ENCODE data around the gene UPF3A.

UPF3A gene

GRCh38 chr13:114311387-114311786 is 30.0 kb downstream of the UPF3A start:
- H3K4me3 Mint-ChIP-seq: no peak overlapping the region
- no peak overlapping the region for H3K27ac Mint-ChIP-seq
- no peaks in the 10 kb centered on the region for H3K27me3 Mint-ChIP-seq
- peaks cover 10% of the 10 kb centered on the region for H3K36me3 Mint-ChIP-seq
- peaks cover 24% of the 10 kb centered on the region for H3K4me1 Mint-ChIP-seq
- no peaks in the 10 kb centered on the region for H3K9me3 Mint-ChIP-seq

GRCh38 chr13:114311908-114312307 is 30.5 kb downstream of the UPF3A start:
- Mint-ChIP-seq H3K4me3 (no peak overlapping the region), H3K4me1 (peaks cover 29% of the 10 kb centered on the region), H3K36me3 (peaks cover 9% of the 10 kb centered on the region), H3K27ac (no peak overlapping the region), H3K9me3 (no peaks in the 10 kb centered on the region), H3K27me3 (no peaks in the 10 kb centered on the region)

- H3K4me3 Mint-ChIP-seq: peak overlapping the region; percentile 88
- peak overlapping the region; percentile 99 for H3K27ac Mint-ChIP-seq
- no peaks in the 10 kb centered on the region for H3K9me3 Mint-ChIP-seq
- H3K27me3 Mint-ChIP-seq: no peaks in the 10 kb centered on the region
- H3K4me1 Mint-ChIP-seq: peaks cover 39% of the 10 kb centered on the region
- peaks cover 7% of the 10 kb centered on the region for H3K36me3 Mint-ChIP-seq
Measured at GRCh38 chr13:114313061-114313860, 31.9 kb downstream of the UPF3A start.

- no peaks in the 10 kb centered on the region for H3K27me3 Mint-ChIP-seq
- peaks cover 49% of the 10 kb centered on the region for H3K4me1 Mint-ChIP-seq
- peaks cover 7% of the 10 kb centered on the region for H3K36me3 Mint-ChIP-seq
- H3K27ac Mint-ChIP-seq: peak within 1 kb of the TSS; percentile 99
- no peaks in the 10 kb centered on the region for H3K9me3 Mint-ChIP-seq
- H3K4me3 Mint-ChIP-seq: peak within 1 kb of the TSS; percentile 94
Measured at GRCh38 chr13:114314074-114314912, 32.9 kb downstream of the UPF3A start, which contains the start of gene CHAMP1. Gene CHAMP1, plus strand, starts transcription at chr13:114314503. Its CDS starts 9,340 bp downstream, at chr13:114323843.

GRCh38 chr13:114315074-114315785 is 33.8 kb downstream of the UPF3A start:
- Mint-ChIP-seq H3K27me3 (no peaks in the 10 kb centered on the region), H3K9me3 (no peaks in the 10 kb centered on the region), H3K4me1 (peaks cover 59% of the 10 kb centered on the region), H3K4me3 (peak overlapping the region; percentile 94), H3K27ac (peak overlapping the region; percentile 87), H3K36me3 (peaks cover 9% of the 10 kb centered on the region)

- Mint-ChIP-seq H3K27me3 (no peaks in the 10 kb centered on the region), H3K4me1 (peaks cover 61% of the 10 kb centered on the region), H3K4me3 (no peak overlapping the region), H3K36me3 (peaks cover 18% of the 10 kb centered on the region), H3K9me3 (no peaks in the 10 kb centered on the region), H3K27ac (peak overlapping the region; percentile 35)
Measured at GRCh38 chr13:114318624-114319023, 37.2 kb downstream of the UPF3A start.

- H3K27ac Mint-ChIP-seq: peak overlapping the region; percentile 48
- no peak overlapping the region for H3K4me3 Mint-ChIP-seq
- H3K4me1 Mint-ChIP-seq: peaks cover 58% of the 10 kb centered on the region
- H3K36me3 Mint-ChIP-seq: peaks cover 26% of the 10 kb centered on the region
- no peaks in the 10 kb centered on the region for H3K27me3 Mint-ChIP-seq
- no peaks in the 10 kb centered on the region for H3K9me3 Mint-ChIP-seq
Measured at GRCh38 chr13:114319441-114319913, 38.1 kb downstream of the UPF3A start.

- H3K9me3 Mint-ChIP-seq: no peaks in the 10 kb centered on the region
- peaks cover 25% of the 10 kb centered on the region for H3K36me3 Mint-ChIP-seq
Measured at GRCh38 chr13:114320065-114320464, 38.7 kb downstream of the UPF3A start.

GRCh38 chr13:114321256-114321655 is 39.9 kb downstream of the UPF3A start:
- H3K36me3 Mint-ChIP-seq: peaks cover 28% of the 10 kb centered on the region
- H3K9me3 Mint-ChIP-seq: no peaks in the 10 kb centered on the region
- H3K4me1 Mint-ChIP-seq: peaks cover 58% of the 10 kb centered on the region
- no peak overlapping the region for H3K27ac Mint-ChIP-seq
- H3K27me3 Mint-ChIP-seq: no peaks in the 10 kb centered on the region
- no peak overlapping the region for H3K4me3 Mint-ChIP-seq

More at GRCh38 chr13:114320065-114320464, 38.7 kb downstream of the UPF3A start:
- Mint-ChIP-seq H3K4me1 (peaks cover 54% of the 10 kb centered on the region), H3K27me3 (no peaks in the 10 kb centered on the region), H3K4me3 (no peak overlapping the region), H3K27ac (no peak overlapping the region)

- H3K9me3 Mint-ChIP-seq: no peaks in the 10 kb centered on the region
- no peak overlapping the region for H3K27ac Mint-ChIP-seq
- no peak overlapping the region for H3K4me3 Mint-ChIP-seq
- H3K36me3 Mint-ChIP-seq: peaks cover 30% of the 10 kb centered on the region
- H3K27me3 Mint-ChIP-seq: no peaks in the 10 kb centered on the region
- peaks cover 56% of the 10 kb centered on the region for H3K4me1 Mint-ChIP-seq
Measured at GRCh38 chr13:114323349-114323748, 41.9 kb downstream of the UPF3A start.

GRCh38 chr13:114324334-114324733 is 42.9 kb downstream of the UPF3A start:
- no peak overlapping the region for H3K4me3 Mint-ChIP-seq
- peaks cover 47% of the 10 kb centered on the region for H3K4me1 Mint-ChIP-seq
- H3K9me3 Mint-ChIP-seq: no peaks in the 10 kb centered on the region
- H3K27me3 Mint-ChIP-seq: no peaks in the 10 kb centered on the region
- H3K27ac Mint-ChIP-seq: no peak overlapping the region
- peaks cover 30% of the 10 kb centered on the region for H3K36me3 Mint-ChIP-seq

GRCh38 chr13:114325729-114326128 is 44.3 kb downstream of the UPF3A start:
- Mint-ChIP-seq H3K4me1 (peaks cover 33% of the 10 kb centered on the region), H3K9me3 (no peaks in the 10 kb centered on the region), H3K27me3 (no peaks in the 10 kb centered on the region), H3K36me3 (peaks cover 26% of the 10 kb centered on the region), H3K4me3 (no peak overlapping the region), H3K27ac (peak overlapping the region; percentile 23)

GRCh38 chr13:114328034-114328433 is 46.6 kb downstream of the UPF3A start:
- H3K9me3 Mint-ChIP-seq: no peaks in the 10 kb centered on the region
- H3K27me3 Mint-ChIP-seq: no peaks in the 10 kb centered on the region
- H3K27ac Mint-ChIP-seq: peak overlapping the region; percentile 41
- no peak overlapping the region for H3K4me3 Mint-ChIP-seq
- peaks cover 24% of the 10 kb centered on the region for H3K4me1 Mint-ChIP-seq
- H3K36me3 Mint-ChIP-seq: peaks cover 21% of the 10 kb centered on the region

- H3K36me3 Mint-ChIP-seq: peaks cover 20% of the 10 kb centered on the region
- H3K27me3 Mint-ChIP-seq: no peaks in the 10 kb centered on the region
- no peak overlapping the region for H3K27ac Mint-ChIP-seq
- H3K4me3 Mint-ChIP-seq: no peak overlapping the region
- H3K9me3 Mint-ChIP-seq: no peaks in the 10 kb centered on the region
- peaks cover 24% of the 10 kb centered on the region for H3K4me1 Mint-ChIP-seq
Measured at GRCh38 chr13:114328595-114328994, 47.2 kb downstream of the UPF3A start.

GRCh38 chr13:114330086-114330485 is 48.7 kb downstream of the UPF3A start:
- no peaks in the 10 kb centered on the region for H3K27me3 Mint-ChIP-seq
- peaks cover 35% of the 10 kb centered on the region for H3K4me1 Mint-ChIP-seq
- peaks cover 10% of the 10 kb centered on the region for H3K36me3 Mint-ChIP-seq
- no peaks in the 10 kb centered on the region for H3K9me3 Mint-ChIP-seq
- H3K4me3 Mint-ChIP-seq: no peak overlapping the region
- no peak overlapping the region for H3K27ac Mint-ChIP-seq

Measured in activated naive CD4-positive, alpha-beta T cell treated with anti-CD3 and anti-CD28 coated beads, Interleukin-2, amount 50 U/mL, for 24 hours (primary cell).